Progenitor cell of endocrine pancreas (in vitro differentiated cells): ENCODE measurements around the gene SP5. TPM values are rescaled to one million over a fixed set of nuclear protein-coding genes. Genes with fewer than 3 reads are reported as not detected.

Source experiments
- DNase-seq: peaks from one replicate; pipeline ENCODE4 v3.0.0; 2021; ENCODE audit warnings: low spot score; ENCODE audit not compliant: unreplicated experiment
- H3K27ac Mint-ChIP-seq: 2 replicates; pipeline ENCODE4 v1.8.0; 2021; ENCODE audit warnings: mild to moderate bottlenecking, moderate library complexity, mixed read lengths
- H3K27me3 Mint-ChIP-seq: 2 replicates; pipeline ENCODE4 v1.8.0; 2021; ENCODE audit warnings: mixed read lengths
- H3K36me3 Mint-ChIP-seq: 2 replicates; pipeline ENCODE4 v1.8.0; 2022; ENCODE audit warnings: mixed read lengths; ENCODE audit not compliant: insufficient read depth
- H3K4me1 Mint-ChIP-seq: 2 replicates; pipeline ENCODE4 v1.8.0; 2021; ENCODE audit warnings: low read depth, mixed read lengths
- H3K4me3 Mint-ChIP-seq: 2 replicates; pipeline ENCODE4 v1.8.0; 2021; ENCODE audit warnings: low read depth, mild to moderate bottlenecking, moderate library complexity, mixed read lengths
- H3K9me3 Mint-ChIP-seq: 2 replicates; pipeline ENCODE4 v1.8.0; 2021; ENCODE audit warnings: low read depth, mixed read lengths
- total RNA-seq: library from RNA; stranded (reverse); gene quantifications from 2 replicates; pipeline ENCODE4 v1.2.1, GENCODE V29; 2021
- TF ChIP-seq, protein P1 (sequence below): fragments of 200-600 bp; sonication (generic); IDR thresholded peaks from one replicate; pipeline ENCODE4 v1.5.0; 2021; ENCODE audit warnings: antibody characterized with exemption, mild to moderate bottlenecking; ENCODE audit not compliant: unreplicated experiment

SP5 gene
- total RNA-seq, 1 donor from 2014 or later = 0.60 TPM

DNA sequence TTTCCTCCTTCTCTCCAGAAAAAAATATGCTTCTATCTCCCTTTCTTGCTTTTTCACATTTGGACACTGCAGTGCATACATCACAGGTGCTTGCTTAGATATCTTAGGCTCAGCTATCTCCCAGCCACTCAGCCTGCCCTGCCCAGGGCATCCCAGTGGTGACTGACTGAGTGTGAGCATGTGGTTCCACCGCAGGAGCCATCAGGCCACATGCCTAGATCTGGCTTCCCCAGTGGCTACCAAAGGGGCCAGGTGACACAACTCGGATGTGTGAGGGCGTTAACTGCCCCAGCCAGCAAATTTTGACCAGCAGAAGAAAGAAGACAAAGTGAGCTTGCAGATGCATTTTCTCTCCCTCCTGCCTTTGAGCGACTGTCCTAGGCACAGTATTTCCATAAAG is 25.5 kb downstream of the SP5 start:
- Mint-ChIP-seq H3K27me3 (no peaks in the 10 kb centered on the region), H3K4me3 (no peak overlapping the region), H3K36me3 (no peaks in the 10 kb centered on the region), H3K4me1 (peaks cover 2% of the 10 kb centered on the region), H3K27ac (no peak overlapping the region), H3K9me3 (peaks cover 7% of the 10 kb centered on the region)
- DNase-seq = no peak
- TF ChIP-seq, protein P1, sequence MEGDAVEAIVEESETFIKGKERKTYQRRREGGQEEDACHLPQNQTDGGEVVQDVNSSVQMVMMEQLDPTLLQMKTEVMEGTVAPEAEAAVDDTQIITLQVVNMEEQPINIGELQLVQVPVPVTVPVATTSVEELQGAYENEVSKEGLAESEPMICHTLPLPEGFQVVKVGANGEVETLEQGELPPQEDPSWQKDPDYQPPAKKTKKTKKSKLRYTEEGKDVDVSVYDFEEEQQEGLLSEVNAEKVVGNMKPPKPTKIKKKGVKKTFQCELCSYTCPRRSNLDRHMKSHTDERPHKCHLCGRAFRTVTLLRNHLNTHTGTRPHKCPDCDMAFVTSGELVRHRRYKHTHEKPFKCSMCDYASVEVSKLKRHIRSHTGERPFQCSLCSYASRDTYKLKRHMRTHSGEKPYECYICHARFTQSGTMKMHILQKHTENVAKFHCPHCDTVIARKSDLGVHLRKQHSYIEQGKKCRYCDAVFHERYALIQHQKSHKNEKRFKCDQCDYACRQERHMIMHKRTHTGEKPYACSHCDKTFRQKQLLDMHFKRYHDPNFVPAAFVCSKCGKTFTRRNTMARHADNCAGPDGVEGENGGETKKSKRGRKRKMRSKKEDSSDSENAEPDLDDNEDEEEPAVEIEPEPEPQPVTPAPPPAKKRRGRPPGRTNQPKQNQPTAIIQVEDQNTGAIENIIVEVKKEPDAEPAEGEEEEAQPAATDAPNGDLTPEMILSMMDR = no peak

- no peak overlapping the region for H3K27ac Mint-ChIP-seq
- no peak for DNase-seq
- no peaks in the 10 kb centered on the region for H3K36me3 Mint-ChIP-seq
- H3K4me3 Mint-ChIP-seq = no peak overlapping the region
- TF ChIP-seq, protein P1 = no peak
- H3K4me1 Mint-ChIP-seq = peaks cover 2% of the 10 kb centered on the region
- H3K27me3 Mint-ChIP-seq = no peaks in the 10 kb centered on the region
- H3K9me3 Mint-ChIP-seq = peaks cover 4% of the 10 kb centered on the region
Measured at GRCh38 chr2:170742000-170742399, 26.9 kb downstream of the SP5 start.

GRCh38 chr2:170742896-170743529 is 27.9 kb downstream of the SP5 start:
- peaks cover 2% of the 10 kb centered on the region for H3K4me1 Mint-ChIP-seq
- DNase-seq = no peak
- H3K4me3 Mint-ChIP-seq = no peak overlapping the region
- no peak overlapping the region for H3K27ac Mint-ChIP-seq
- H3K9me3 Mint-ChIP-seq = no peaks in the 10 kb centered on the region
- no peaks in the 10 kb centered on the region for H3K27me3 Mint-ChIP-seq
- H3K36me3 Mint-ChIP-seq = no peaks in the 10 kb centered on the region
- TF ChIP-seq, protein P1 = no peak

DNA sequence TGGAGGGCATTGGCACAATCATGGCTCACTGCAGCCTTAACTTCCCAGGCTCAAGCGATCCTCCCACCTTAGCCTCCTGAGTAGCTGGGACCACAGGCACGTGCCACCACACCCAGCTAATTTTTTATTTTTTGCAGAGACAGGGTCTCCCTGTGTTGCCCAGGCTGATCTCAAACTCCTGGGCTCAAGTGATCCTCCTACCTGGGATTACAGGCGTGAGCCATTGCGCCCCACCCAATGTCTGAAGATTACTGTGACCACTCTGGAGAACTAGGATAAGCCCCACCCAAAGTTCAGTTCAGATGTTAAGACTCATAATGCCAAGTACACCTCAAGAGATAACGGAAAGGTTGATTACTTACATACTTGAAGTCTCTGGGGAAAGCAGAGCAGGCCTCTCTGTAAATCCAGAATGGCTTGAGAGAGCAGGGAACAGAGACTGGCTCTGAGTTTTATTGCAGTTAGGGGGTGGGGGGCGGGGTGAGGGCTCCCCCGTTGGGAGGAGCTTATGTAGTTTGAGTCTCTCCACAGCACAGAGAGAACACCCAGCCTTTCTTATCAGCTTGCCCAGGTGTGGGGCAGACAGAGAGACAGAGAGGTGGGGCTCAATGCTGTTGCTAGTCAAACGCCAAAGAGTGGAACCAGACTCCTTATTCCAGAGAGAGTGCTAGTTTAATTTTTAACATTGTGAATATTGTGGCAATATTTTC is 28.5 kb downstream of the SP5 start:
- Mint-ChIP-seq H3K27me3 (no peaks in the 10 kb centered on the region), H3K4me3 (no peak overlapping the region), H3K4me1 (peaks cover 2% of the 10 kb centered on the region), H3K9me3 (no peaks in the 10 kb centered on the region), H3K36me3 (no peaks in the 10 kb centered on the region), H3K27ac (no peak overlapping the region)
- DNase-seq = no peak
- TF ChIP-seq, protein P1 = no peak

DNA sequence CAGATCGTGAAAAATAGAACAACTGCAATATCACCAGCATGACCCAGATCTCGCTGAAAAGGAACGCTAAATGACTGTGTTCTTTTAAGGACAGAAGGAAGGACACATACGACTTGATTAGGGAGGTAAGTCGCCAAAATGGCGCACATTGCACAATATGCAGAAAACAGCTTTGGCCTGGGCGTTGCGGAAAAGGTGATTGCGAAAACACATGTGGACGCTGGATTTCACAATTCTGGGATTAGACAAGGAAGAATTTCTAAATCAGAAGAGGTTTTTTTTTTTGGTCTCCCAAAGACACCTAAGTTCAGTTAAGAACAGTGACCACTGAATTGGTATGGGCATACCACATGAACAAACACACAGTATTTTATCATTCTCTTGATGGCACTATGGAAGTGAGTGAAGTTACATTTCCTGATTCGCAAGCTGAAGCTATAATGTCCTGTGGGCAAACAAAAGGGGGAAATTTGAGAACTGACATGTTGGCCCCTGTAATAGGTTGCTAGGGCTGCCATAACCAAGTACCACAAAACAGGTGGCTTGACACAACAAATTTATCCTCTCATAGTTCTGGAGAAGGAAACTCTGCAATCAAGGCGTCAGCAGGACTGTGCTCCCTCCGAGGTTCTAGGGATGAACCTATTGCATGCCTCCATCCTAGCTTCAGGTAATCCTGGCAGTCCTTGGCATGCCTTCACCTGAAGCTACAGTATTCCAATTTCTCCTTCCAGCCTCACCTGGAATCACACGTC is 29.3 kb downstream of the SP5 start:
- TF ChIP-seq, protein P1 = no peak
- Mint-ChIP-seq H3K27me3 (no peaks in the 10 kb centered on the region), H3K36me3 (no peaks in the 10 kb centered on the region), H3K4me3 (no peak overlapping the region), H3K4me1 (peaks cover 2% of the 10 kb centered on the region), H3K9me3 (no peaks in the 10 kb centered on the region), H3K27ac (no peak overlapping the region)
- DNase-seq = no peak
